ENCODE results near the gene ACTA1.

The ACTA1 gene

GRCh38 chr1:229457436-229457835, 23.5 kb upstream of the ACTA1 start:
- no peak for TF ChIP-seq CTCF (conservative IDR thresholded peaks at IDR 0.05; ENCODE audit: control insufficient read depth, insufficient read depth, low read depth, low read length)
- DNase-seq (ENCODE audit: low read depth): no peak
- no peak overlapping the region for H3K4me3 ChIP-seq (ENCODE audit: control insufficient read depth, low read depth, low read length)

GRCh38 chr1:229456016-229456415, 22.1 kb upstream of the ACTA1 start:
- H3K4me3 ChIP-seq (ENCODE audit: control insufficient read depth, low read depth, low read length): no peak overlapping the region
- peak; percentile 57 for DNase-seq (ENCODE audit: low read depth)
- TF ChIP-seq CTCF (conservative IDR thresholded peaks at IDR 0.05; ENCODE audit: control insufficient read depth, insufficient read depth, low read depth, low read length): no peak

GRCh38 chr1:229454056-229454455, 20.2 kb upstream of the ACTA1 start:
- H3K4me3 ChIP-seq (ENCODE audit: control insufficient read depth, low read depth, low read length): no peak overlapping the region
- DNase-seq (ENCODE audit: low read depth): no peak
- no peak for TF ChIP-seq CTCF (conservative IDR thresholded peaks at IDR 0.05; ENCODE audit: control insufficient read depth, insufficient read depth, low read depth, low read length)

- peak; percentile 51 for TF ChIP-seq CTCF (conservative IDR thresholded peaks at IDR 0.05; ENCODE audit: control insufficient read depth, insufficient read depth, low read depth, low read length)
- no peak overlapping the region for H3K4me3 ChIP-seq (ENCODE audit: control insufficient read depth, low read depth, low read length)
- peak; percentile 42 for DNase-seq (ENCODE audit: low read depth)
These were observed 19.3 kb upstream of the ACTA1 start for GRCh38 chr1:229452956-229453801.

GRCh38 chr1:229448845-229449244, 15.0 kb upstream of the ACTA1 start:
- TF ChIP-seq CTCF (conservative IDR thresholded peaks at IDR 0.05; ENCODE audit: control insufficient read depth, insufficient read depth, low read depth, low read length): no peak
- no peak overlapping the region for H3K4me3 ChIP-seq (ENCODE audit: control insufficient read depth, low read depth, low read length)
- DNase-seq (ENCODE audit: low read depth): no peak

GRCh38 chr1:229448354-229448753, 14.5 kb upstream of the ACTA1 start:
- TF ChIP-seq CTCF (conservative IDR thresholded peaks at IDR 0.05; ENCODE audit: control insufficient read depth, insufficient read depth, low read depth, low read length): no peak
- DNase-seq (ENCODE audit: low read depth): no peak
- no peak overlapping the region for H3K4me3 ChIP-seq (ENCODE audit: control insufficient read depth, low read depth, low read length)
